Cardiac muscle cell (in vitro differentiated cells and primary cell): ENCODE measurements around the gene RGCC. TPM values are rescaled to one million over a fixed set of nuclear protein-coding genes. Genes with fewer than 3 reads are reported as not detected.

ENCODE experiments used
- DNase-seq, 2 donors: peaks; one replicate each; pipeline versions ENCODE4 v3.0.0 to v3.0.0-alpha.2; 2010 to 2017; ENCODE audit warnings: low read depth in 1 of 2, low spot score in 1 of 2
- H3K27ac ChIP-seq: fragments of 200-600 bp; sonication (generic); 2 replicates; pipeline ENCODE4 v1.5.1; 2016
- H3K27me3 ChIP-seq: fragments of 200-600 bp; sonication (generic); 2 replicates; pipeline ENCODE4 v1.6.0; 2016; ENCODE audit warnings: control low read depth
- H3K36me3 ChIP-seq: fragments of 200-600 bp; sonication (generic); 2 replicates; pipeline ENCODE4 v1.5.1; 2016; ENCODE audit warnings: control low read depth
- H3K4me1 ChIP-seq: fragments of 200-600 bp; sonication (generic); 2 replicates; pipeline ENCODE4 v1.8.1; 2017; ENCODE audit warnings: low read depth, mild to moderate bottlenecking, mixed run types
- H3K4me3 ChIP-seq: fragments of 200-600 bp; sonication (generic); 2 replicates; pipeline ENCODE4 v1.5.1; 2016; ENCODE audit warnings: mild to moderate bottlenecking
- H3K9me3 ChIP-seq: fragments of 200-600 bp; sonication (generic); 2 replicates; pipeline ENCODE4 v1.5.1; 2017; ENCODE audit warnings: low read depth, mild to moderate bottlenecking, control low read depth
- polyA plus RNA-seq: library from polyadenylated mRNA; unstranded; fragments of >200 nt; fragmentation: Nextera tagmentation; extraction: Ambion mirVana; gene quantifications from 2 replicates; pipeline ENCODE4 v1.2.1, GENCODE V29; 2016
- total RNA-seq: library from RNA; depleted of rRNA; stranded (reverse); fragments of >200 nt; gene quantifications from 2 replicates; pipeline ENCODE4 v1.2.3, GENCODE V29; 2016
- TF ChIP-seq, protein P1 (sequence below): IDR thresholded peaks from 2 replicates; pipeline ENCODE4 v1.5.1; 2012; ENCODE audit warnings: low read depth, mild to moderate bottlenecking, low read length

The RGCC gene
- total and polyA plus RNA-seq, 2 experiments from 2014 or later, result not detected

- no peak overlapping the region for H3K27ac ChIP-seq
- H3K27me3 ChIP-seq, result no peaks in the 10 kb centered on the region
- DNase-seq, result peak in 1 of 2 donors; percentile 76
- no peaks in the 10 kb centered on the region for H3K4me1 ChIP-seq
- no peaks in the 10 kb centered on the region for H3K36me3 ChIP-seq
- no peak overlapping the region for H3K4me3 ChIP-seq
- no peaks in the 10 kb centered on the region for H3K9me3 ChIP-seq
- TF ChIP-seq, protein P1, sequence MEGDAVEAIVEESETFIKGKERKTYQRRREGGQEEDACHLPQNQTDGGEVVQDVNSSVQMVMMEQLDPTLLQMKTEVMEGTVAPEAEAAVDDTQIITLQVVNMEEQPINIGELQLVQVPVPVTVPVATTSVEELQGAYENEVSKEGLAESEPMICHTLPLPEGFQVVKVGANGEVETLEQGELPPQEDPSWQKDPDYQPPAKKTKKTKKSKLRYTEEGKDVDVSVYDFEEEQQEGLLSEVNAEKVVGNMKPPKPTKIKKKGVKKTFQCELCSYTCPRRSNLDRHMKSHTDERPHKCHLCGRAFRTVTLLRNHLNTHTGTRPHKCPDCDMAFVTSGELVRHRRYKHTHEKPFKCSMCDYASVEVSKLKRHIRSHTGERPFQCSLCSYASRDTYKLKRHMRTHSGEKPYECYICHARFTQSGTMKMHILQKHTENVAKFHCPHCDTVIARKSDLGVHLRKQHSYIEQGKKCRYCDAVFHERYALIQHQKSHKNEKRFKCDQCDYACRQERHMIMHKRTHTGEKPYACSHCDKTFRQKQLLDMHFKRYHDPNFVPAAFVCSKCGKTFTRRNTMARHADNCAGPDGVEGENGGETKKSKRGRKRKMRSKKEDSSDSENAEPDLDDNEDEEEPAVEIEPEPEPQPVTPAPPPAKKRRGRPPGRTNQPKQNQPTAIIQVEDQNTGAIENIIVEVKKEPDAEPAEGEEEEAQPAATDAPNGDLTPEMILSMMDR, result peak; percentile 44
These were observed 45.8 kb upstream of the RGCC start for GRCh38 chr13:41411522-41411921.

DNA sequence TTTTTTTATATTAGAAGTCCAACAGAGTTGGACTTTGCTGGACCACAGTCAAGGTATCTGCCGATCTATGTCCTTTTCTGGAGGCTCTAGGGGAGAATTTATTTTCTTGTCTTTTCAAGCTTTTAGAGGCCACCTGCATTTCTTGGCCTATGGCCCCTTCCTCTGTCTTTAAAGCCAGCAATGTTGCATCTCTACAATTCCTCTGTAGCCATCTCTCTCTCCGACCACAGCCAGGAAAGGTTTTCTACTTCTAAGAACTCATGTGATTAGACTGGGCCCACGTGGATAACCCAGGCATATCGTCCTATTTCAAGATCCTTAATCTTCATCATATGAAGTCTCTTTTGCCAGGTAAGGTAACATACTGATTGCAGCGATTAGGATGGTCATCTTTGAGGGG lies 43.5 kb upstream of the RGCC start:
- TF ChIP-seq, protein P1, result no peak
- no peak for DNase-seq

GRCh38 chr13:41416276-41416675 lies 41.1 kb upstream of the RGCC start:
- Histone ChIP-seq H3K36me3 (no peaks in the 10 kb centered on the region), H3K4me1 (no peaks in the 10 kb centered on the region), H3K27me3 (no peaks in the 10 kb centered on the region), H3K9me3 (no peaks in the 10 kb centered on the region), H3K27ac (no peak overlapping the region), H3K4me3 (no peak overlapping the region)
- DNase-seq, result no peak
- TF ChIP-seq, protein P1, result no peak

More for the DNA sequence above, 43.5 kb upstream of the RGCC start:
- no peaks in the 10 kb centered on the region for H3K9me3 ChIP-seq
- no peaks in the 10 kb centered on the region for H3K27me3 ChIP-seq
- no peak overlapping the region for H3K27ac ChIP-seq
- no peak overlapping the region for H3K4me3 ChIP-seq
- H3K4me1 ChIP-seq, result no peaks in the 10 kb centered on the region
- no peaks in the 10 kb centered on the region for H3K36me3 ChIP-seq

GRCh38 chr13:41418027-41418426 lies 39.3 kb upstream of the RGCC start:
- no peak overlapping the region for H3K4me3 ChIP-seq
- TF ChIP-seq, protein P1, result no peak
- H3K36me3 ChIP-seq, result no peaks in the 10 kb centered on the region
- no peaks in the 10 kb centered on the region for H3K27me3 ChIP-seq
- peak in 1 of 2 donors; percentile 84 for DNase-seq
- no peaks in the 10 kb centered on the region for H3K9me3 ChIP-seq
- no peak overlapping the region for H3K27ac ChIP-seq
- H3K4me1 ChIP-seq, result no peaks in the 10 kb centered on the region

- no peak overlapping the region for H3K4me3 ChIP-seq
- H3K36me3 ChIP-seq, result no peaks in the 10 kb centered on the region
- H3K9me3 ChIP-seq, result no peaks in the 10 kb centered on the region
- TF ChIP-seq, protein P1, result no peak
- no peak for DNase-seq
- no peaks in the 10 kb centered on the region for H3K27me3 ChIP-seq
- H3K27ac ChIP-seq, result no peak overlapping the region
- H3K4me1 ChIP-seq, result no peaks in the 10 kb centered on the region
These were observed 38.6 kb upstream of the RGCC start for GRCh38 chr13:41418731-41419130.

DNA sequence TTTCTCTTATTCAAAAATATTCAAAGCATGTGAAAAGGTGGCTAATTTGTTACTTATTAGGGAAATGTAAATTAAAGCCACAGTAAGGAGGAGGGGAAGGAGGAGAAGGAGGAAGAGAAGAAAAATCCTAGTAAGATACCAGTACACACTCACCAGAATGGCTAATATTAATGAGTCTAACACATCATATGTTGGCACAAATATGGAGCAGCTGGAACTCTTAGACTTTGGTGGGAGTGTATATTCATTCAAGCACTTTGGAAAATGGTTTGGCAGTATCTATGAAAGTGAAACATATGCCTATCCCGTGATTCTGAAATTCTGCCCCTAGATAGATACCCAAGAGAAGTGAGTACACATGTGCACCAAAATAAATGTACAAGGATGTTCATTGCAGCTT lies 38.1 kb upstream of the RGCC start:
- Histone ChIP-seq H3K27ac (no peak overlapping the region), H3K9me3 (no peaks in the 10 kb centered on the region)
- TF ChIP-seq, protein P1, result no peak

More for the DNA sequence above, 38.1 kb upstream of the RGCC start:
- Histone ChIP-seq H3K4me1 (no peaks in the 10 kb centered on the region), H3K27me3 (no peaks in the 10 kb centered on the region), H3K4me3 (no peak overlapping the region), H3K36me3 (no peaks in the 10 kb centered on the region)
- no peak for DNase-seq
